Hepatocyte (in vitro differentiated cells): ENCODE measurements around the gene MON1B. TPM values are rescaled to one million over a fixed set of nuclear protein-coding genes. Genes with fewer than 3 reads are reported as not detected.

ENCODE experiments used
- polyA plus RNA-seq: library from polyadenylated mRNA; unstranded; fragments of >200 nt; fragmentation: Nextera tagmentation; extraction: Ambion mirVana; gene quantifications from 2 replicates; pipeline ENCODE4 v1.2.1, GENCODE V29; 2016
- total RNA-seq: library from RNA; depleted of rRNA; stranded (reverse); fragments of >200 nt; gene quantifications from 2 replicates; pipeline ENCODE4 v1.2.3, GENCODE V29; 2014

Gene MON1B
- total and polyA plus RNA-seq, 2 experiments from 2014 or later = 13.5 to 42.3 TPM

Other genes with a start within 250 kb of the MON1B start
- gene SYCE1L, start 8.2 kb downstream of the MON1B start, total RNA-seq = 2.6 TPM in 1 of 2 replicates, not detected in the other
- gene SYCE1L, start 8.2 kb downstream of the MON1B start, polyA plus RNA-seq = 8.2 and 16.6 TPM in 2 replicates
- 2.7 and 5.5 TPM in 2 replicates for gene ADAMTS18, start 243.8 kb downstream of the MON1B start, total RNA-seq
- gene ADAMTS18, start 243.8 kb downstream of the MON1B start, polyA plus RNA-seq = 2.5 and 2.7 TPM in 2 replicates